ENCODE results near the gene SMOC1.

- no peak for TF ChIP-seq POLR2AphosphoS5 (IDR thresholded peaks at IDR 0.05; ENCODE audit: low read depth, low read length)
- TF ChIP-seq TAF1 (IDR thresholded peaks at IDR 0.05; ENCODE audit: low read depth, low read length): no peak
- no peak for TF ChIP-seq POLR2A (IDR thresholded peaks at IDR 0.05; ENCODE audit: low read depth, low read length)
- TF ChIP-seq SPI1 (IDR thresholded peaks at IDR 0.05; ENCODE audit: low read depth, low read length): no peak
- TF ChIP-seq PAX5 (IDR thresholded peaks at IDR 0.05; ENCODE audit: insufficient read depth, low read length, severe bottlenecking): no peak
- no peak for TF ChIP-seq POU2F2 (IDR thresholded peaks at IDR 0.05; ENCODE audit: low read depth, low read length)
These were observed 180.3 kb downstream of the SMOC1 start for GRCh38 chr14:70059545-70059944.
